K562 (cell line): Measurements from ENCODE around the gene TSC1. TPM values are rescaled to one million over a fixed set of nuclear protein-coding genes. Genes with fewer than 3 reads are reported as not detected.

Experiments
- ATAC-seq: fragments of 200-7000 bp; cut with Tn5 transposase; 3 replicates; pipeline ENCODE4 v1.9.1; 2020; ENCODE audit warnings: moderate library complexity
- BruUV-seq: library from RNA; stranded (reverse); fragments of 400-500 nt; replicated peaks from 2 replicates; lab custom pipeline; 2021; lab: Mats Ljungman, UMichigan
- CTCF ChIA-PET: fragments of 300-600 bp; formaldehyde crosslinking; extraction: SDS; loops from one replicate; lab custom pipeline; 2021; ENCODE audit warnings: low intra/inter-chr PET ratio; lab: Yijun Ruan, JAX
- POLR2A ChIA-PET: fragments of 300-600, 350-650 bp; sonication (Branson Sonifier 250); formaldehyde crosslinking; extraction: SDS; loops from one replicate; lab custom pipeline; 2021; ENCODE audit warnings: antibody characterized with exemption, inconsistent platforms; lab: Yijun Ruan, JAX
- DNase-seq, 4 experiments: peaks; one replicate each; pipeline versions ENCODE4 v3.0.0 to v3.0.0-alpha.2; 2011 to 2018; ENCODE audit warnings: low spot score in 3 of 4, mixed read lengths in 3 of 4; ENCODE audit errors: extremely low read depth in 1 of 4
- FAIRE-seq: peaks from 2 replicates; lab custom pipeline; 2011; peaks lifted over from hg19 to GRCh38; lab: Jason Lieb, UNC
- H2AFZ ChIP-seq: 2 replicates; pipeline ENCODE4 v1.6.0; 2011; ENCODE audit warnings: low read depth, low read length, control low read depth, inconsistent platforms
- H3K27ac ChIP-seq: fragments of 200-600 bp; 3 replicates; pipeline ENCODE4 v1.8.0; 2011; ENCODE audit warnings: low read depth, mild to moderate bottlenecking, control low read depth, inconsistent platforms, low read length, moderate library complexity, mixed read lengths; ENCODE audit errors: extremely low read depth
- H3K27me3 ChIP-seq, 2 experiments: fragments of 300-600 bp in 1 of 2; 2 replicates in 1 of 2; 3 replicates in 1 of 2; pipeline versions ENCODE4 v1.6.0 to v1.8.0; 2011; ENCODE audit warnings: inconsistent platforms in 2 of 2, low read length in 2 of 2, mild to moderate bottlenecking in 1 of 2, mixed read lengths in 1 of 2, moderate library complexity in 1 of 2; ENCODE audit not compliant: control insufficient read depth in 2 of 2, insufficient read depth in 2 of 2
- H3K36me3 ChIP-seq: fragments of 300-600 bp; 3 replicates; pipeline ENCODE4 v1.8.0; 2011; ENCODE audit warnings: mild to moderate bottlenecking, low read length, inconsistent platforms; ENCODE audit not compliant: control insufficient read depth, insufficient read depth
- H3K4me1 ChIP-seq, 2 experiments: fragments of 200-600 bp in 1 of 2; replicated peaks in 1 of 2; 2 replicates in 1 of 2; 3 replicates in 1 of 2; pipeline versions ENCODE4 v1.5.1 to v1.8.0; 2011; ENCODE audit warnings: inconsistent platforms in 2 of 2, low read length in 2 of 2, mild to moderate bottlenecking in 1 of 2, mixed read lengths in 1 of 2, moderate library complexity in 1 of 2; ENCODE audit not compliant: control insufficient read depth in 2 of 2, insufficient read depth in 2 of 2
- H3K4me2 ChIP-seq: 2 replicates; pipeline ENCODE4 v1.6.1; 2011; ENCODE audit warnings: low read length, control low read depth, inconsistent platforms, mixed read lengths; ENCODE audit not compliant: insufficient read depth
- H3K4me3 ChIP-seq: fragments of 200-600 bp; sonication (generic), shearing (Covaris generic); 2 replicates; pipeline ENCODE4 v1.5.1; 2016; ENCODE audit warnings: control low read depth, inconsistent platforms
- H3K79me2 ChIP-seq: fragments of 200-600 bp; 3 replicates; pipeline ENCODE4 v1.8.0; 2011; ENCODE audit warnings: low read length, inconsistent platforms; ENCODE audit not compliant: control insufficient read depth, insufficient read depth
- H3K9ac ChIP-seq, 2 experiments: 2 replicates each; pipeline versions ENCODE4 v1.6.0 to v1.6.1; 2011; ENCODE audit warnings: low read depth in 2 of 2, low read length in 2 of 2, control low read depth in 1 of 2, inconsistent platforms in 1 of 2, mild to moderate bottlenecking in 1 of 2, mixed read lengths in 1 of 2; ENCODE audit not compliant: insufficient read depth in 1 of 2
- H3K9me1 ChIP-seq: one replicate; pipeline ENCODE4 v1.6.0; 2011; ENCODE audit warnings: inconsistent platforms, mild to moderate bottlenecking, low read length, moderate library complexity; ENCODE audit not compliant: control insufficient read depth, insufficient read depth
- H3K9me3 ChIP-seq: replicated peaks from 2 replicates; pipeline ENCODE4 v1.5.1; 2011; ENCODE audit warnings: low read depth, low read length, inconsistent platforms; ENCODE audit not compliant: control insufficient read depth, insufficient read depth
- H4K20me1 ChIP-seq: replicated peaks from 2 replicates; pipeline ENCODE4 v1.6.1; 2011; ENCODE audit warnings: low read length, inconsistent platforms, mixed read lengths; ENCODE audit not compliant: control insufficient read depth, insufficient read depth
- ATF6 ChIP-seq: sonication (generic); formaldehyde crosslinking; IDR thresholded peaks from 2 replicates; pipeline ENCODE4 v1.4.0; 2020; ENCODE audit warnings: mild to moderate bottlenecking, missing genetic modification reagents
- CREM ChIP-seq: IDR thresholded peaks from 2 replicates; pipeline ENCODE4 v1.6.1; 2014; ENCODE audit warnings: antibody characterized with exemption, low read depth
- EHMT2 ChIP-seq: fragments of 450-650 bp; IDR thresholded peaks from 2 replicates; pipeline ENCODE4 v1.6.1; 2018; ENCODE audit warnings: antibody characterized with exemption
- FOSL1 ChIP-seq: fragments of 200-800 bp; sonication (Bioruptor generic); conservative IDR thresholded peaks from 2 replicates; pipeline ENCODE4 v1.6.1; 2016; ENCODE audit warnings: missing genetic modification characterization, missing compliant biosample characterization
- KAT7 ChIP-seq: sonication (generic); formaldehyde crosslinking; IDR thresholded peaks from 2 replicates; pipeline ENCODE4 v1.8.0; 2022; ENCODE audit warnings: missing genetic modification reagents, mild to moderate bottlenecking, borderline replicate concordance
- LCOR ChIP-seq: sonication (generic); formaldehyde crosslinking; IDR thresholded peaks from 2 replicates; pipeline ENCODE4 v1.8.0; 2022; ENCODE audit warnings: mild to moderate bottlenecking, missing genetic modification reagents
- MTA2 ChIP-seq: fragments of 450-650 bp; IDR thresholded peaks from 2 replicates; pipeline ENCODE4 v1.6.1; 2016; ENCODE audit warnings: low read depth
- POLR2B ChIP-seq: fragments of 450-650 bp; IDR thresholded peaks from 2 replicates; pipeline ENCODE4 v1.6.1; 2018; ENCODE audit warnings: low read depth; ENCODE audit not compliant: partially characterized antibody
- RBM14 ChIP-seq: fragments of 200-400 bp; formaldehyde crosslinking; IDR thresholded peaks from 2 replicates; pipeline ENCODE4 v1.6.1; 2018; ENCODE audit warnings: low read depth, mild to moderate bottlenecking, low read length, moderate library complexity, borderline replicate concordance; ENCODE audit not compliant: insufficient read depth
- SETDB1 ChIP-seq: IDR thresholded peaks from one replicate; pipeline ENCODE4 v1.6.1; 2012; ENCODE audit warnings: low read length, control low read depth, inconsistent platforms
- YY1 ChIP-seq, 3 experiments: IDR thresholded peaks; 2 replicates each; pipeline ENCODE4 v1.6.1; 2011; ENCODE audit warnings: low read length in 2 of 3, mild to moderate bottlenecking in 2 of 3, moderate library complexity in 2 of 3, borderline replicate concordance in 1 of 3, control low read depth in 1 of 3, low read depth in 1 of 3; ENCODE audit not compliant: insufficient read depth in 3 of 3, insufficient replicate concordance in 2 of 3, control insufficient read depth in 1 of 3, insufficient read length in 1 of 3; ENCODE audit errors: extremely low read depth in 1 of 3
- ZBTB2 ChIP-seq: fragments of 450-650 bp; IDR thresholded peaks from 2 replicates; pipeline ENCODE4 v1.6.1; 2016; ENCODE audit warnings: antibody characterized with exemption
- ZKSCAN8 ChIP-seq: fragments of 200-800 bp; sonication (Bioruptor generic); IDR thresholded peaks from 2 replicates; pipeline ENCODE4 v1.6.1; 2016; ENCODE audit warnings: missing genetic modification characterization, missing compliant biosample characterization
- WGBS: fragments of 100-300 bp; shearing (Covaris generic); methylation state at CpG from one replicate; pipeline ENCODE4 v1.1.6; 2016; ENCODE audit warnings: low coverage, mixed read lengths; ENCODE audit not compliant: insufficient coverage; ENCODE audit errors: missing lambda C conversion rate; 5-methylcytosine and 5-hydroxymethylcytosine counted together
- in situ Hi-C: fragments of 300-500 bp; cut with MboI; formaldehyde crosslinking; loops from 4 replicates; pipeline ENCODE4 v1.15.0; 2018; ENCODE audit warnings: inconsistent platforms, mixed read lengths
- intact Hi-C: fragments of 100-400 bp; cut with micrococcal nuclease; formaldehyde crosslinking; loops from 2 replicates; pipeline ENCODE4 v1.14.2; 2022
- polyA plus RNA-seq, 8 experiments: library from polyadenylated mRNA; depleted of rRNA in 4 of 8; stranded (reverse) in 5 of 8; unstranded in 3 of 8; fragments of >200 nt; fragmentation: Nextera tagmentation in 2 of 8; fragmentation: Illumina TruSeq in 1 of 8; extraction: Ambion mirVana in 2 of 8; extraction: Trizol in 1 of 8; gene quantifications; 2 replicates each; pipeline versions ENCODE4 v1.2.1 to v1.2.3, GENCODE V29; 2011 to 2014; ENCODE audit warnings: inconsistent platforms in 1 of 8, missing spikeins in 1 of 8
- total RNA-seq, 7 experiments: library from RNA; depleted of rRNA in 6 of 7; stranded (reverse); fragments of >200 nt in 6 of 7; fragmentation: Illumina TruSeq in 2 of 7; extraction: Trizol in 2 of 7; gene quantifications; 2 replicates each; pipeline versions ENCODE4 v1.2.1 to v1.2.3, GENCODE V29; 2011 to 2021; ENCODE audit warnings: low replicate concordance in 1 of 7
- TF ChIP-seq, protein P1 (sequence below): conservative IDR thresholded peaks from 2 replicates; pipeline ENCODE4 v1.6.1; 2011; ENCODE audit warnings: low read depth, mild to moderate bottlenecking, low read length; ENCODE audit not compliant: control insufficient read depth

TSC1 gene
- total and polyA plus RNA-seq, 9 of the 15 experiments (the other 6 are each of a cell fraction or from before 2014, with no cell fraction given) = 6.9 to 37.6 (median 18.6) TPM

- TF ChIP-seq MTA2 = no peak
These were observed 35.7 kb upstream of the TSC1 start (continued) for GRCh38 chr9:132980157-132980556.

GRCh38 chr9:132978451-132979131, 34.2 kb upstream of the TSC1 start, which contains the start of gene GFI1B:
TSS of gene GFI1B (plus strand) at chr9:132978694. CDS start at chr9:132986679, 7,985 bp downstream.
- Histone ChIP-seq H3K9me3 (no peaks in the 10 kb centered on the region), H3K4me3 (peak within 1 kb of the TSS; percentile 57), H3K9ac (peak within 1 kb of the TSS; percentile 73 to 93), H4K20me1 (no peaks in the 10 kb centered on the region), H3K36me3 (peaks cover 6% of the 10 kb centered on the region; the same call in 2 of the 3 replicates), H2AFZ (peak within 1 kb of the TSS; percentile 63), H3K4me2 (peak within 1 kb of the TSS; percentile 93), H3K79me2 (peaks cover 53% of the 10 kb centered on the region), H3K27me3 (no peaks in the 10 kb centered on the region), H3K27ac (peak within 1 kb of the TSS; percentile 65), H3K9me1 (no peaks in the 10 kb centered on the region), H3K4me1 (peaks cover 28 to 43% of the 10 kb centered on the region in 2 experiments)
- ATAC-seq (peak; percentile 51), DNase-seq (peak; percentile 48 to 90 (median 62)), FAIRE-seq (peak; percentile 79)
- TSS peak; percentile 74 for BruUV-seq
- intact Hi-C loops (loop anchor here (1.0 to 10.0 kb wide), 5 partner anchors 49 to 474 kb away; no protein-coding TSS in a partner anchor), in situ Hi-C loops (no loop called here)
- WGBS = under 1% methylated on average over 26 of the region's 26 CpGs
- ChIA-PET POLR2A (interaction anchor here (0.6 to 1.2 kb wide), 4 partner anchors 15 to 168 kb away, joined by 3 to 5 read pairs (median 3); no protein-coding TSS in a partner anchor), CTCF (interaction anchor here (1.1 to 2.2 kb wide), 3 partner anchors 44 to 166 kb away, joined by 3 to 13 read pairs (median 5); no protein-coding TSS in a partner anchor)
- TF ChIP-seq YY1 (IDR thresholded peaks at IDR 0.05; ENCODE audit: borderline replicate concordance in 1 of 3, control insufficient read depth in 1 of 3, extremely low read depth in 1 of 3, insufficient read depth in 3 of 3, insufficient read length in 1 of 3, insufficient replicate concordance in 2 of 3, low read depth in 1 of 3, low read length in 2 of 3) (no peak), ATF6 (CRISPR knock-in tag) (0 out of 2 replicates have a peak, but pooled peaks have one; percentile 49), ZKSCAN8 (no peak; the same call in 1 of the 2 replicates), LCOR (CRISPR knock-in tag) (peak; percentile 83), FOSL1 (0 out of 2 replicates have a peak, but pooled peaks have one; percentile 28), RBM14 (no peak), KAT7 (peak; percentile 79; the same call in 1 of the 2 replicates), POLR2B (peak; percentile 15), CREM (0 out of 2 replicates have a peak, but pooled peaks have one; percentile 16), EHMT2 (peak; percentile 86), ZBTB2 (peak; percentile 53; the same call in 1 of the 2 replicates), SETDB1 (no peak)
- TF ChIP-seq, protein P1, sequence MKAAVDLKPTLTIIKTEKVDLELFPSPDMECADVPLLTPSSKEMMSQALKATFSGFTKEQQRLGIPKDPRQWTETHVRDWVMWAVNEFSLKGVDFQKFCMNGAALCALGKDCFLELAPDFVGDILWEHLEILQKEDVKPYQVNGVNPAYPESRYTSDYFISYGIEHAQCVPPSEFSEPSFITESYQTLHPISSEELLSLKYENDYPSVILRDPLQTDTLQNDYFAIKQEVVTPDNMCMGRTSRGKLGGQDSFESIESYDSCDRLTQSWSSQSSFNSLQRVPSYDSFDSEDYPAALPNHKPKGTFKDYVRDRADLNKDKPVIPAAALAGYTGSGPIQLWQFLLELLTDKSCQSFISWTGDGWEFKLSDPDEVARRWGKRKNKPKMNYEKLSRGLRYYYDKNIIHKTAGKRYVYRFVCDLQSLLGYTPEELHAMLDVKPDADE = no peak; the same call in 1 of the 2 replicates
